ENCODE results near the gene FARSB.

The FARSB gene

GRCh38 chr2:222635295-222635694 lies 20.6 kb downstream of the FARSB start:
- no peak for DNase-seq (ENCODE audit: low read depth, low spot score)
- no peak for TF ChIP-seq CTCF (IDR thresholded peaks at IDR 0.05; ENCODE audit: low read depth, low read length)

GRCh38 chr2:222627764-222628163 lies 28.1 kb downstream of the FARSB start:
- in situ Hi-C loops (cut with HindIII; ENCODE audit: low sequenced_read_pairs), result no loop called here
- no peak for TF ChIP-seq CTCF (IDR thresholded peaks at IDR 0.05; ENCODE audit: low read depth, low read length)
- no peak overlapping the region for H3K4me3 ChIP-seq (ENCODE audit: low read depth, low read length)
- peak; percentile 22 for DNase-seq (ENCODE audit: low read depth, low spot score)

More at GRCh38 chr2:222635295-222635694, 20.6 kb downstream of the FARSB start:
- in situ Hi-C loops (cut with HindIII; ENCODE audit: low sequenced_read_pairs), result no loop called here
- no peak overlapping the region for H3K4me3 ChIP-seq (ENCODE audit: low read depth, low read length)

GRCh38 chr2:222623756-222624309 lies 32.1 kb downstream of the FARSB start:
- TF ChIP-seq CTCF (IDR thresholded peaks at IDR 0.05; ENCODE audit: low read depth, low read length), result no peak
- no peak overlapping the region for H3K4me3 ChIP-seq (ENCODE audit: low read depth, low read length)
- no peak for DNase-seq (ENCODE audit: low read depth, low spot score)
- in situ Hi-C loops (cut with HindIII; ENCODE audit: low sequenced_read_pairs), result no loop called here

- in situ Hi-C loops (cut with HindIII; ENCODE audit: low sequenced_read_pairs), result no loop called here
- no peak for DNase-seq (ENCODE audit: low read depth, low spot score)
- no peak for TF ChIP-seq CTCF (IDR thresholded peaks at IDR 0.05; ENCODE audit: low read depth, low read length)
- H3K4me3 ChIP-seq (ENCODE audit: low read depth, low read length), result no peak overlapping the region
Measured at GRCh38 chr2:222622910-222623309, 33.0 kb downstream of the FARSB start.

GRCh38 chr2:222621893-222622292 lies 34.0 kb downstream of the FARSB start:
- DNase-seq (ENCODE audit: low read depth, low spot score), result no peak
- no peak for TF ChIP-seq CTCF (IDR thresholded peaks at IDR 0.05; ENCODE audit: low read depth, low read length)
- in situ Hi-C loops (cut with HindIII; ENCODE audit: low sequenced_read_pairs), result no loop called here
- H3K4me3 ChIP-seq (ENCODE audit: low read depth, low read length), result no peak overlapping the region

GRCh38 chr2:222615320-222615719 lies 40.6 kb downstream of the FARSB start:
- DNase-seq (ENCODE audit: low read depth, low spot score), result no peak
- in situ Hi-C loops (cut with HindIII; ENCODE audit: low sequenced_read_pairs), result no loop called here
- H3K4me3 ChIP-seq (ENCODE audit: low read depth, low read length), result no peak overlapping the region
- no peak for TF ChIP-seq CTCF (IDR thresholded peaks at IDR 0.05; ENCODE audit: low read depth, low read length)
